ENCODE data around the gene CDHR1.

Gene CDHR1

GRCh38 chr10:84236807-84237198 is 42.5 kb downstream of the CDHR1 start:
- no peak for DNase-seq (ENCODE audit: low read depth)

DNA sequence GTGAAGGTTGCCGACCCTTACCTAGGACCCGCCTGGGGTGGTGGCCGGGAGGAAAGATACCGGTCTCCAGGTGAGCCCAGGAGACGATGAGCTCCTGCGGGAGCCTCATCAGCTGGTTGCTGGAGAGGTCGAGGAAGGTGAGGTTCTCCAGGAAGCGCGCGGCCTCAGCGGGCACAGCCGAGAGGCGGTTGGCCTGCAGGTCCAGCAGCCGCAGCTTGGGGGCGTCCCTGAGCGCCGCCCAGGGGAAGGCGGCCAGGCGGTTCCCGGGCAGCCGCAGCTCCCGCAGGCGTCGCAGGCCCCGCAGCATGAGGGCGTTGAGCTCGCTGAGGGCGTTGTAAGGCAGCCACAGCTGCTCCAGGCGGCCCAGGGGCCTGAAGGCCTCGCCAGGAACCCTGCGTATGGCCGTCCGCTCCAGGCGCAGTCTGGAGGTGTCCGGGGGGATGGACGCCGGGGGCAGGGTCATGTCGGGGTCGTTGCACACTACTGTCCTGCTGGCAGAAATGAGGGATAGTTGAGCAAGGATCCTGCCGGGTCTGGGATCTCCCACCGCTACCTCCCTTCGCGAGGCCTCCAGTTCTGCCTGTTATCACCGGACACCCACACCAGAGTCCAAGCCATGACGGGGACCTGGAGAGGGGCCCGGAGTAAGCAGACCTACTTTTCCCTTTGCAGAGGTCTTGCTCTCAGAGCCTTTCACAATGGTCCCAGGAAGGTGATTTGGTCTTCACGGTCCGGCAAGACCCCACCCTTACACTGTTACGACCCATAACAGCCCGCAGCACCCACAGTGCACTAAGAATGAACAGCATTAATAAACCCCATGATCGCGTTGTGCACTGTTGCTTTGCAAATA is 43.1 kb downstream of the CDHR1 start:
- DNase-seq (ENCODE audit: low read depth), result no peak
- no peak for TF ChIP-seq CTCF (IDR thresholded peaks at IDR 0.05; ENCODE audit: insufficient read depth, low read depth, low read length, missing control alignments)
- H3K4me3 ChIP-seq (ENCODE audit: low read length), result no peak overlapping the region

More at GRCh38 chr10:84236807-84237198, 42.5 kb downstream of the CDHR1 start:
- H3K4me3 ChIP-seq (ENCODE audit: low read length), result no peak overlapping the region
- no peak for TF ChIP-seq CTCF (IDR thresholded peaks at IDR 0.05; ENCODE audit: insufficient read depth, low read depth, low read length, missing control alignments)

DNA sequence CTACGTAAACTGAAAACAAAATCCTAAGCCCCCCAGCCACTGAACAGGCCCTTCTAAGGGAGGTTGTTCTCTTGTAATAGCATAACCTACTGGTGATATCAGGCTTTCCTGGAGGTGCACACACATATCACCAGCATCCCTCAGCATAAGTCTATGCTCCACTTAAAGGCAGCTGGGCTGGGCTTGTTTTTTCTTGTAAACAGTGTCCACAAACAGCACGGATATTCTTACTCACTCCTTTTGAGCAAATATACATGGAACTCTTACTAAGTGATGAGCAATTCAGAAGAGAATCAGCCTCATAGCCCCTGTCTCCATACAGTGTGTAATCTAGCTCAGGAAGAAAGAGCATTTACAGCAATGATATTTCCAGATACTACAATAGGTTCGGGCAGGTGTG is 44.6 kb downstream of the CDHR1 start:
- no peak overlapping the region for H3K4me3 ChIP-seq (ENCODE audit: low read length)
- peak; percentile 78 for DNase-seq (ENCODE audit: low read depth)
- no peak for TF ChIP-seq CTCF (IDR thresholded peaks at IDR 0.05; ENCODE audit: insufficient read depth, low read depth, low read length, missing control alignments)

DNA sequence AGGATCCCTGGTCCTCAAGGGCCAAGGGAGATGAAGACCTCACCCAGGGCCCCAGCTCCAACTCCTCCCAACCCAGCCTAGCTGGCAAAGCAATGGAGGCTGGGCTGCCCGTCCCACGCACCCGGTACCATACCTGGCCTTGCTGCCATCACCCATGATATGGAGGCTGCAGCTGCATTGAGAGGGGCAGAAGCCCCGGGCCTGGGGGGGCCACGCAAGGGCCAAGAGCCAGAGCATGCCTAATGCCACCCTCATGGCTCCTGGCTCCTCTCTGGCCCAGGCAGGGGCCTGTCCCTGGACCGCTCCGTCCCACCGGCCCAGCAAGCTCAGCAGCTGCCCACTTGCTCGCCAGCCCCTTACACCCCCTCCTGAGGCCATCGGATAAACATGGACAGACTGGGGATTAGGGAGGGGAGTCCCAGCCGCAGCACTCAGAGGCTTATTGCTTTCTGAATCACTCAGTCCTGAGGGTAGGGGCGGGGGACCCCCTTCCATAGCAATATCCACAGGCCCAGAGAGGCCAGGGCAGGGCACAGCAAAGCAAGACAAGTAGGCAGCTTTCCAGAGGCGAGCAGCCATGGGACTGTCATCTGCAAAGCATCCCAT is 47.0 kb downstream of the CDHR1 start, which contains the start of gene LRIT1:
LRIT1 (minus strand) TSS at position 362 of the 606 bp plus-strand sequence; CDS start at position 255, 107 bp downstream.
- no peak within 1 kb of the TSS for H3K4me3 ChIP-seq (ENCODE audit: low read length)
- DNase-seq (ENCODE audit: low read depth), result no peak
- TF ChIP-seq CTCF (IDR thresholded peaks at IDR 0.05; ENCODE audit: insufficient read depth, low read depth, low read length, missing control alignments), result no peak

DNA sequence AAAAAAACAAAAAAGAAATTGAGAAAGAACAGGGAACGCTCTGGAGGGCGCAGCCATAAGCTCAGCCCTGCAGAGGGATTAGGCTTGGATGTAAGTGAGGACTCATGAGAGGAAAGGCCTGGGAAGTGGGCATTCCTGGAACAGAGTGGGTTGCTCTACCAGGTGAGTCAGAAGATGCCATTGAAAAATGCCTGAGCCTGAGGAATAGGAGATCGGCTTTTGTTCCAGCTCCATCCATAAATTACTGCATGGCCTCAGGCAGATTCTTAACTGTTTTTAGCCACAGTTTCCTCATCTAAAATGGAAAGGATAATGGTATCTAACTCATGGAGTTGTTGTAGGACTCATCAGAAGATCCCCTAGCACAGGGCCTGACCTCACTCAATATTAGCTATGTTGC is 49.4 kb downstream of the CDHR1 start:
- H3K4me3 ChIP-seq (ENCODE audit: low read length), result no peak overlapping the region
- peak; percentile 18 for DNase-seq (ENCODE audit: low read depth)
- no peak for TF ChIP-seq CTCF (IDR thresholded peaks at IDR 0.05; ENCODE audit: insufficient read depth, low read depth, low read length, missing control alignments)

DNA sequence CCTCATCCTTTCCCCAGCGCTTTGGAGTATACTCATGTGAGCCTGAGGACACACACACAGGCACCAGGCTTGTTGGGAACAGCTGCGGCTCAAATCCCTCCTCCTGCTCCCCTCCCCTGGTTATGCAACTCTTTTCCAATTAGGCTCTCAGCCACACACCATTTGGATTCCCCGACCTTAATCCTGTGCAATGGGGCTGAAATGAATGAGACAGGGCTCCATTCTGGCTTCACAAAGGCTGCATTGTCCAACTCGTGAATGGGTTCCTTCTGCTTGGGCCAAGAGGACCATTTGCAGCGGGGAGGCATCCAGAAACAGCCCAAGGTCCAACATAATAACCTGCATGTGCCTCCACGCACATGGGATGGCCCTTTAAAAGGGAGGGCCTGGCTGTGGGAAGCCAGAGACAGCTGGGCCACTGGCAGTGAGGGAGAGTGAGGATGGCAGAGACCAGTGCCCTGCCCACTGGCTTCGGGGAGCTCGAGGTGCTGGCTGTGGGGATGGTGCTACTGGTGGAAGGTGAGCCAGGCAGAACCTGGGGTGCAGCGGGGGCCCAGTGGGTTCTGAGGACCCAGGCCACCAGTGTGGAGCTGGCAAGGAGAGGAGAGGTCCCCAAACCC is 50.4 kb downstream of the CDHR1 start, which contains the start of gene RGR:
RGR (plus strand) TSS at position 403 of the 620 bp plus-strand sequence; CDS start at position 441, 38 bp downstream.
- TF ChIP-seq CTCF (IDR thresholded peaks at IDR 0.05; ENCODE audit: insufficient read depth, low read depth, low read length, missing control alignments), result no peak
- no peak within 1 kb of the TSS for H3K4me3 ChIP-seq (ENCODE audit: low read length)
- no peak for DNase-seq (ENCODE audit: low read depth)

Measured in epithelial cell of esophagus (primary cell).